H1 (cell line): ENCODE data around the gene SPECC1. TPM values are rescaled to one million over a fixed set of nuclear protein-coding genes. Genes with fewer than 3 reads are reported as not detected.

ENCODE experiments used
- CTCF ChIA-PET: fragments of 300-600 bp; sonication (Branson Sonifier 250); formaldehyde crosslinking; loops from one replicate; lab custom pipeline; 2021; ENCODE audit not compliant: partially characterized antibody; lab: Charles Lee
- POLR2A ChIA-PET: fragments of 300-600 bp; sonication (Branson Sonifier 250); formaldehyde crosslinking; loops from one replicate; lab custom pipeline; 2021; ENCODE audit warnings: inconsistent platforms; ENCODE audit not compliant: partially characterized antibody; lab: Charles Lee
- DNase-seq, 2 experiments: peaks; one replicate each; pipeline versions ENCODE4 v3.0.0 to v3.0.0-alpha.2; 2010 to 2022; ENCODE audit warnings: low spot score in 2 of 2, low read depth in 1 of 2, mixed read lengths in 1 of 2
- FAIRE-seq: peaks from 2 replicates; lab custom pipeline; 2011; peaks lifted over from hg19 to GRCh38; lab: Jason Lieb, UNC
- H2AFZ ChIP-seq: 2 replicates; pipeline ENCODE4 v1.8.1; 2012; ENCODE audit warnings: low read length, inconsistent platforms
- H2AK5ac ChIP-seq: 2 replicates; pipeline ENCODE4 v1.6.1; 2013; ENCODE audit warnings: low read depth, low read length
- H2BK120ac ChIP-seq: replicated peaks from 2 replicates; pipeline ENCODE3; 2013; ENCODE audit warnings: low read depth, low read length, inconsistent platforms
- H2BK12ac ChIP-seq: 2 replicates; pipeline ENCODE4 v1.6.1; 2013; ENCODE audit warnings: low read depth, low read length
- H2BK15ac ChIP-seq: 2 replicates; pipeline ENCODE4 v1.6.1; 2013; ENCODE audit warnings: low read length
- H2BK20ac ChIP-seq: 2 replicates; pipeline ENCODE4 v1.6.1; 2013; ENCODE audit warnings: low read length
- H2BK5ac ChIP-seq: 2 replicates; pipeline ENCODE4 v1.6.1; 2013; ENCODE audit warnings: low read depth, low read length
- H3K14ac ChIP-seq: 2 replicates; pipeline ENCODE4 v1.6.1; 2013; ENCODE audit warnings: inconsistent platforms; ENCODE audit not compliant: insufficient read length
- H3K18ac ChIP-seq: 2 replicates; pipeline ENCODE4 v1.6.1; 2013; ENCODE audit warnings: low read length; ENCODE audit errors: extremely low read depth
- H3K23ac ChIP-seq: 2 replicates; pipeline ENCODE4 v1.6.1; 2013; ENCODE audit warnings: inconsistent platforms; ENCODE audit not compliant: insufficient read length
- H3K23me2 ChIP-seq: 2 replicates; pipeline ENCODE4 v1.6.1; 2013; ENCODE audit warnings: low read depth, low read length
- H3K27ac ChIP-seq: 2 replicates; pipeline ENCODE4 v1.6.1; 2011; ENCODE audit warnings: low read depth, low read length, inconsistent platforms
- H3K27me3 ChIP-seq, 4 experiments: replicated peaks in 1 of 4; 1 replicate in 1 of 4; 2 replicates in 3 of 4; pipeline versions ENCODE4 v1.6.1 to v1.8.1; 2011 to 2013; ENCODE audit warnings: low read length in 3 of 4, mild to moderate bottlenecking in 3 of 4, inconsistent platforms in 2 of 4, mixed read lengths in 2 of 4, moderate library complexity in 1 of 4; ENCODE audit not compliant: control insufficient read depth in 3 of 4, insufficient read depth in 3 of 4; ENCODE audit errors: extremely low read depth in 1 of 4
- H3K36me3 ChIP-seq, 4 experiments: 2 replicates each; pipeline versions ENCODE4 v1.6.1 to v1.8.1; 2011 to 2013; ENCODE audit warnings: mild to moderate bottlenecking in 4 of 4, low read length in 3 of 4, moderate library complexity in 2 of 4, control low read depth in 1 of 4, inconsistent platforms in 1 of 4; ENCODE audit not compliant: insufficient read depth in 4 of 4, control insufficient read depth in 2 of 4
- H3K4ac ChIP-seq: replicated peaks from 2 replicates; pipeline ENCODE3; 2013; ENCODE audit warnings: low read length, low read depth, mixed read lengths, inconsistent platforms; ENCODE audit not compliant: insufficient read length
- H3K4me1 ChIP-seq, 4 experiments: replicated peaks in 1 of 4; 1 replicate in 1 of 4; 2 replicates in 3 of 4; pipeline versions ENCODE4 v1.6.1 to v1.8.1; 2011 to 2013; ENCODE audit warnings: low read length in 3 of 4, inconsistent platforms in 2 of 4, mixed read lengths in 1 of 4; ENCODE audit not compliant: insufficient read depth in 4 of 4, control insufficient read depth in 3 of 4
- H3K4me2 ChIP-seq, 2 experiments: 2 replicates each; pipeline versions ENCODE4 v1.6.1 to v1.8.1; 2011 to 2013; ENCODE audit warnings: low read depth in 2 of 2, low read length in 2 of 2, control low read depth in 1 of 2, inconsistent platforms in 1 of 2, mild to moderate bottlenecking in 1 of 2; ENCODE audit not compliant: insufficient read depth in 1 of 2
- H3K4me3 ChIP-seq, 4 experiments: fragments of 200-600, 300-600 bp in 1 of 4; sonication (generic), shearing (Covaris generic), sonication (Bioruptor Twin) in 1 of 4; 2 replicates each; pipeline versions ENCODE4 v1.5.1 to v1.8.1; 2011 to 2016; ENCODE audit warnings: low read length in 4 of 4, low read depth in 3 of 4, control low read depth in 2 of 4, inconsistent platforms in 2 of 4, mild to moderate bottlenecking in 2 of 4, mixed read lengths in 1 of 4, moderate library complexity in 1 of 4; ENCODE audit not compliant: insufficient read depth in 2 of 4; ENCODE audit errors: extremely low read depth in 1 of 4
- H3K56ac ChIP-seq: replicated peaks from 2 replicates; pipeline ENCODE3; 2013; ENCODE audit warnings: low read depth, mild to moderate bottlenecking, mixed read lengths, low read length, inconsistent platforms; ENCODE audit not compliant: insufficient read length
- H3K79me1 ChIP-seq: 2 replicates; pipeline ENCODE4 v1.6.1; 2013; ENCODE audit warnings: low read depth, low read length, control low read depth
- H3K79me2 ChIP-seq, 2 experiments: 2 replicates each; pipeline versions ENCODE4 v1.6.1 to v1.8.1; 2012 to 2013; ENCODE audit warnings: low read length in 2 of 2, mild to moderate bottlenecking in 2 of 2, inconsistent platforms in 1 of 2; ENCODE audit not compliant: insufficient read depth in 2 of 2, control insufficient read depth in 1 of 2
- H3K9ac ChIP-seq, 4 experiments: replicated peaks in 1 of 4; 1 replicate in 1 of 4; 2 replicates in 3 of 4; pipeline versions ENCODE4 v1.6.1 to v1.8.1; 2011 to 2013; ENCODE audit warnings: low read depth in 3 of 4, low read length in 3 of 4, control low read depth in 2 of 4, mild to moderate bottlenecking in 2 of 4, moderate library complexity in 2 of 4, inconsistent platforms in 1 of 4; ENCODE audit errors: extremely low read depth in 1 of 4
- H3K9me3 ChIP-seq, 2 experiments: 2 replicates each; pipeline versions ENCODE4 v1.6.1 to v1.8.1; 2012 to 2013; ENCODE audit warnings: mild to moderate bottlenecking in 2 of 2, moderate library complexity in 2 of 2, control low read depth in 1 of 2, inconsistent platforms in 1 of 2, low read depth in 1 of 2, low read length in 1 of 2, mixed read lengths in 1 of 2; ENCODE audit not compliant: insufficient read depth in 2 of 2
- H4K20me1 ChIP-seq, 2 experiments: replicated peaks in 1 of 2; 2 replicates each; pipeline versions ENCODE3 to v1.8.1; 2011 to 2013; ENCODE audit warnings: inconsistent platforms in 2 of 2, low read length in 2 of 2, mild to moderate bottlenecking in 1 of 2; ENCODE audit not compliant: insufficient read depth in 2 of 2, control insufficient read depth in 1 of 2
- H4K5ac ChIP-seq: 2 replicates; pipeline ENCODE4 v1.6.1; 2013; ENCODE audit warnings: low read length, low read depth, mixed read lengths, inconsistent platforms; ENCODE audit not compliant: insufficient read length
- H4K8ac ChIP-seq: 2 replicates; pipeline ENCODE4 v1.8.0; 2013; ENCODE audit warnings: mild to moderate bottlenecking, moderate library complexity, low read length, inconsistent platforms; ENCODE audit not compliant: insufficient read depth; ENCODE audit errors: extremely low read depth
- H4K91ac ChIP-seq: replicated peaks from 2 replicates; pipeline ENCODE3; 2013; ENCODE audit warnings: low read length, mixed read lengths, inconsistent platforms; ENCODE audit not compliant: insufficient read length
- CEBPB ChIP-seq: IDR thresholded peaks from 2 replicates; pipeline ENCODE4 v1.6.1; 2012; ENCODE audit warnings: low read depth, low read length
- CTBP2 ChIP-seq: IDR thresholded peaks from 2 replicates; pipeline ENCODE4 v1.7.0; 2011; ENCODE audit warnings: borderline replicate concordance, mild to moderate bottlenecking, moderate library complexity, mixed read lengths, low read length; ENCODE audit not compliant: insufficient read depth, insufficient read length
- E2F6 ChIP-seq: IDR thresholded peaks from 2 replicates; pipeline ENCODE4 v1.6.1; 2012; ENCODE audit warnings: inconsistent platforms
- MAX ChIP-seq: IDR thresholded peaks from 2 replicates; pipeline ENCODE4 v1.6.1; 2012; ENCODE audit warnings: inconsistent platforms
- NRF1 ChIP-seq: IDR thresholded peaks from 2 replicates; pipeline ENCODE4 v1.6.1; 2011; ENCODE audit warnings: mild to moderate bottlenecking, low read depth, low read length, improper control_type of control experiment
- POLR2AphosphoS5 ChIP-seq: IDR thresholded peaks from 2 replicates; pipeline ENCODE4 v1.6.1; 2011; ENCODE audit warnings: low read depth, low read length
- RAD21 ChIP-seq, 2 experiments: IDR thresholded peaks in 1 of 2; conservative IDR thresholded peaks in 1 of 2; 2 replicates each; pipeline ENCODE4 v1.6.1; 2011; ENCODE audit warnings: low read depth in 2 of 2, low read length in 2 of 2, improper control_type of control experiment in 1 of 2, inconsistent platforms in 1 of 2, mild to moderate bottlenecking in 1 of 2, moderate library complexity in 1 of 2
- RBBP5 ChIP-seq: IDR thresholded peaks from 2 replicates; pipeline ENCODE4 v1.7.1; 2012; ENCODE audit warnings: low read depth, mild to moderate bottlenecking, inconsistent platforms, low read length, moderate library complexity, borderline replicate concordance
- SP4 ChIP-seq: IDR thresholded peaks from 2 replicates; pipeline ENCODE4 v1.6.1; 2012; ENCODE audit warnings: low read length, inconsistent platforms
- TAF7 ChIP-seq: optimal IDR thresholded peaks from 2 replicates; pipeline ENCODE3; 2011; ENCODE audit warnings: low read depth, mild to moderate bottlenecking, inconsistent platforms, low read length, moderate library complexity, borderline replicate concordance
- TBP ChIP-seq: IDR thresholded peaks from 2 replicates; pipeline ENCODE4 v1.6.1; 2011; ENCODE audit warnings: low read depth, low read length, improper control_type of control experiment
- USF2 ChIP-seq: IDR thresholded peaks from 2 replicates; pipeline ENCODE4 v1.6.1; 2011; ENCODE audit warnings: low read length, improper control_type of control experiment
- polyA plus RNA-seq, 7 experiments: library from polyadenylated mRNA; depleted of rRNA in 3 of 7; stranded (reverse) in 5 of 7; unstranded in 2 of 7; fragments of >200 nt in 5 of 7; fragments of 200-250 nt in 2 of 7; gene quantifications; 1 replicate in 5 of 7; 2 replicates in 1 of 7; 4 replicates in 1 of 7; pipeline versions ENCODE4 v1.2.1 to v1.2.3, GENCODE V29; 2011 to 2013; ENCODE audit warnings: missing spikeins in 2 of 7, mixed read lengths in 2 of 7
- total RNA-seq: library from RNA; stranded (reverse); fragmentation: NEBNext Ultra II Directional; extraction: Animal tissue kit (Norgen Biotek cat#: 25700); gene quantifications from 2 replicates; pipeline ENCODE4 v1.2.1, GENCODE V29; 2021

Gene SPECC1
- total and polyA plus RNA-seq, 2 of the 8 experiments (the other 6 are each of a cell fraction or from before 2014, with no cell fraction given): 35.8 to 87.9 TPM

GRCh38 chr17:20213449-20213848 lies 204.3 kb downstream of the SPECC1 start:
- H2BK20ac ChIP-seq: no peak overlapping the region
- H3K4me1 ChIP-seq: peaks cover 4 to 21% (median 16%) of the 10 kb centered on the region in 4 experiments; a peak in 6 of 7 replicates
- H3K27me3 ChIP-seq: no peaks in the 10 kb centered on the region
- H3K79me1 ChIP-seq: peaks cover 3% of the 10 kb centered on the region; the same call in 1 of the 2 replicates
- H3K56ac ChIP-seq: no peak overlapping the region
- H4K20me1 ChIP-seq: peaks cover 0 to 4% of the 10 kb centered on the region in 2 experiments
- H3K27ac ChIP-seq: no peak overlapping the region
- no peak overlapping the region for H2AK5ac ChIP-seq
- H4K8ac ChIP-seq: no peak overlapping the region
- no peak overlapping the region for H3K4me2 ChIP-seq
- DNase-seq (no peak), FAIRE-seq (no peak)
- no peak overlapping the region for H3K14ac ChIP-seq
- H2BK5ac ChIP-seq: no peak overlapping the region
- no peak overlapping the region for H3K4ac ChIP-seq
- peaks cover 0 to 46% of the 10 kb centered on the region in 2 experiments; a peak in 2 of 4 replicates for H3K79me2 ChIP-seq
- peaks cover 0 to 3% (median 1%) of the 10 kb centered on the region in 4 experiments; a peak in 1 of 8 replicates for H3K36me3 ChIP-seq
- no peak overlapping the region for H3K23ac ChIP-seq
- no peaks in the 10 kb centered on the region for H3K9me3 ChIP-seq
- H3K9ac ChIP-seq: no peak overlapping the region
- CTCF ChIA-PET: interaction anchor here (0.7 to 1.8 kb wide), 3 partner anchors 12 to 91 kb away, joined by 3 to 4 read pairs (median 3); no protein-coding TSS in a partner anchor
- no peak overlapping the region for H4K91ac ChIP-seq
- no peak overlapping the region for H2AFZ ChIP-seq
- no peak overlapping the region for H3K18ac ChIP-seq
- H3K4me3 ChIP-seq: no peak overlapping the region
- no peak overlapping the region for H2BK120ac ChIP-seq
- H4K5ac ChIP-seq: no peak overlapping the region
- H3K23me2 ChIP-seq: no peaks in the 10 kb centered on the region
- H2BK12ac ChIP-seq: no peak overlapping the region
- no peak overlapping the region for H2BK15ac ChIP-seq
- POLR2A ChIA-PET: interaction anchor here (1.9 kb wide), 1 partner anchor 12 kb away, joined by 5 read pairs; no protein-coding TSS in a partner anchor
- TF ChIP-seq CTBP2 (no peak), POLR2AphosphoS5 (no peak), CEBPB (no peak), E2F6 (no peak), NRF1 (no peak), RAD21 (IDR thresholded peaks at IDR 0.05 in 1 of 2, conservative IDR thresholded peaks at IDR 0.05 in 1 of 2; ENCODE audit: low read depth in 2 of 2, low read length in 2 of 2) (no peak), USF2 (no peak), TAF7 (no peak), RBBP5 (no peak), SP4 (no peak), TBP (no peak), MAX (no peak)
